ENCODE data around the gene ZNF717. TPM values are rescaled to one million over a fixed set of nuclear protein-coding genes. Genes with fewer than 3 reads are reported as not detected.

The ZNF717 gene
- total and polyA plus RNA-seq, 4 experiments from 2014 or later, result 7.3 to 14.0 (median 10.4) TPM

Small RNA genes lying within 50 kb of the gene (microRNA-seq; reads per million reads assigned to microRNA genes)
- not detected for gene MIR4273 (ENCODE audit: borderline microRNAs expressed, borderline number of aligned reads, borderline replicate concordance)

Other genes starting within 250 kb of the ZNF717 start
- not detected for gene FRG2C, start 121.2 kb downstream of the ZNF717 start, total RNA-seq
- gene FRG2C, start 121.2 kb downstream of the ZNF717 start, polyA plus RNA-seq, result not detected